Liver (tissue), 9 donors: ENCODE data around the gene LILRA5. TPM values are rescaled to one million over a fixed set of nuclear protein-coding genes. Genes with fewer than 3 reads are reported as not detected.

ENCODE experiments used
- DNase-seq: peaks from one replicate; pipeline ENCODE4 v3.0.0-alpha.2; 2017; ENCODE audit warnings: low spot score
- H3K27ac ChIP-seq, 2 donors: one replicate each; pipeline ENCODE4 v1.7.0; 2013; ENCODE audit warnings: inconsistent platforms in 2 of 2, low read length in 2 of 2, control low read depth in 1 of 2, low read depth in 1 of 2, mild to moderate bottlenecking in 1 of 2
- H3K27me3 ChIP-seq, 4 donors: one replicate each; pipeline versions ENCODE4 v1.6.1 to v1.7.0; 2013; ENCODE audit warnings: low read length in 3 of 4, inconsistent platforms in 1 of 4, mild to moderate bottlenecking in 1 of 4, moderate library complexity in 1 of 4; ENCODE audit not compliant: control insufficient read depth in 4 of 4, insufficient read depth in 4 of 4
- H3K36me3 ChIP-seq, 4 donors: one replicate each; pipeline versions ENCODE4 v1.6.1 to v1.7.0; 2013; ENCODE audit warnings: low read length in 3 of 4, mild to moderate bottlenecking in 3 of 4, low read depth in 1 of 4, moderate library complexity in 1 of 4; ENCODE audit not compliant: control insufficient read depth in 4 of 4, insufficient read depth in 3 of 4
- H3K4me1 ChIP-seq, 4 donors: one replicate each; pipeline versions ENCODE4 v1.6.1 to v1.7.0; 2013; ENCODE audit warnings: low read length in 3 of 4, mild to moderate bottlenecking in 3 of 4, moderate library complexity in 1 of 4; ENCODE audit not compliant: control insufficient read depth in 4 of 4, insufficient read depth in 4 of 4
- H3K4me3 ChIP-seq, 3 donors: one replicate each; pipeline versions ENCODE4 v1.6.1 to v1.7.0; 2013; ENCODE audit warnings: low read length in 3 of 3, control low read depth in 1 of 3, low read depth in 1 of 3, mild to moderate bottlenecking in 1 of 3
- H3K9ac ChIP-seq, 2 donors: one replicate each; pipeline ENCODE4 v1.7.0; 2013; ENCODE audit warnings: low read length in 2 of 2, mild to moderate bottlenecking in 2 of 2, moderate library complexity in 2 of 2, control low read depth in 1 of 2, low read depth in 1 of 2
- H3K9me3 ChIP-seq, 4 donors: one replicate each; pipeline versions ENCODE4 v1.6.1 to v1.7.0; 2013; ENCODE audit warnings: low read length in 3 of 4; ENCODE audit not compliant: control insufficient read depth in 4 of 4
- ATF3 ChIP-seq: IDR thresholded peaks from 2 replicates; pipeline ENCODE4 v1.6.1; 2016; ENCODE audit warnings: antibody characterized with exemption
- CTCF ChIP-seq: fragments of 150-350 bp; IDR thresholded peaks from 2 replicates; pipeline ENCODE4 v1.5.1; 2017; ENCODE audit warnings: improper control_type of control experiment, low read depth, low read length; ENCODE audit not compliant: missing input control
- EGR1 ChIP-seq, 2 donors: IDR thresholded peaks; 2 replicates each; pipeline ENCODE4 v1.6.1; 2016 to 2018; ENCODE audit warnings: antibody characterized with exemption in 2 of 2, low read depth in 2 of 2
- FOXA1 ChIP-seq: IDR thresholded peaks from 2 replicates; pipeline ENCODE4 v1.6.1; 2016; ENCODE audit warnings: antibody characterized with exemption
- FOXA2 ChIP-seq: IDR thresholded peaks from 2 replicates; pipeline ENCODE4 v1.6.1; 2016; ENCODE audit warnings: antibody characterized with exemption
- GABPA ChIP-seq, 2 donors: IDR thresholded peaks in 1 of 2; conservative IDR thresholded peaks in 1 of 2; 2 replicates each; pipeline ENCODE4 v1.6.1; 2016; ENCODE audit warnings: antibody characterized with exemption in 2 of 2, mild to moderate bottlenecking in 1 of 2, moderate library complexity in 1 of 2
- HNF4A ChIP-seq, 2 donors: conservative IDR thresholded peaks; 2 replicates each; pipeline ENCODE4 v1.6.1; 2016; ENCODE audit warnings: antibody characterized with exemption in 2 of 2, mild to moderate bottlenecking in 2 of 2
- HNF4G ChIP-seq: IDR thresholded peaks from 2 replicates; pipeline ENCODE4 v1.6.1; 2016; ENCODE audit warnings: antibody characterized with exemption
- JUND ChIP-seq, 2 donors: IDR thresholded peaks; 2 replicates each; pipeline ENCODE4 v1.6.1; 2016; ENCODE audit warnings: antibody characterized with exemption in 2 of 2
- MAX ChIP-seq: IDR thresholded peaks from 2 replicates; pipeline ENCODE4 v1.6.1; 2016; ENCODE audit warnings: antibody characterized with exemption
- NR2F2 ChIP-seq: IDR thresholded peaks from 2 replicates; pipeline ENCODE4 v1.6.1; 2016; ENCODE audit warnings: antibody characterized with exemption
- RAD21 ChIP-seq, 2 donors: IDR thresholded peaks; 2 replicates each; pipeline ENCODE4 v1.6.1; 2016; ENCODE audit warnings: antibody characterized with exemption in 2 of 2, mild to moderate bottlenecking in 2 of 2
- REST ChIP-seq: IDR thresholded peaks from 2 replicates; pipeline ENCODE4 v1.6.1; 2016; ENCODE audit warnings: antibody characterized with exemption, mild to moderate bottlenecking
- RXRA ChIP-seq, 2 donors: IDR thresholded peaks; 2 replicates each; pipeline ENCODE4 v1.6.1; 2017 to 2018; ENCODE audit warnings: antibody characterized with exemption in 2 of 2, mild to moderate bottlenecking in 1 of 2
- SP1 ChIP-seq: IDR thresholded peaks from 2 replicates; pipeline ENCODE4 v1.6.1; 2018; ENCODE audit warnings: antibody characterized with exemption, mild to moderate bottlenecking
- TAF1 ChIP-seq: conservative IDR thresholded peaks from 2 replicates; pipeline ENCODE4 v1.6.1; 2016; ENCODE audit warnings: antibody characterized with exemption, mild to moderate bottlenecking
- YY1 ChIP-seq: IDR thresholded peaks from 2 replicates; pipeline ENCODE4 v1.6.1; 2016; ENCODE audit warnings: antibody characterized with exemption, mild to moderate bottlenecking
- ZBTB33 ChIP-seq: IDR thresholded peaks from 2 replicates; pipeline ENCODE4 v1.6.1; 2016; ENCODE audit warnings: antibody characterized with exemption
- WGBS: extraction: QIAGEN DNeasy Blood & Tissue Kit; methylation state at CpG from one replicate; pipeline ENCODE4 v1.1.7; 2013; 5-methylcytosine and 5-hydroxymethylcytosine counted together
- polyA plus RNA-seq, 2 donors: library from polyadenylated mRNA; stranded (reverse) in 1 of 2; unstranded in 1 of 2; fragments of 200-250 nt in 1 of 2; fragments of >200 nt in 1 of 2; fragmentation: Nextera tagmentation in 1 of 2; extraction: Ambion mirVana in 1 of 2; gene quantifications; one replicate each; pipeline versions ENCODE4 v1.2.1 to v1.2.3, GENCODE V29; 2013 to 2015
- total RNA-seq, 2 donors: library from RNA; depleted of rRNA; stranded (reverse); fragments of >200 nt; gene quantifications; one replicate each; pipeline ENCODE4 v1.2.3, GENCODE V29; 2014
- donor health status: healthy.
- donor health status: healthy.
- donor health status: healthy.
- donor health status: healthy.
- donor health status: healthy.

The LILRA5 gene
- total and polyA plus RNA-seq, 4 donors, result 0.58 to 8.7 (median 4.6) TPM

- DNase-seq, result no peak
- Histone ChIP-seq H3K4me1 (no peaks in the 10 kb centered on the region), H3K36me3 (no peaks in the 10 kb centered on the region), H3K4me3 (no peak overlapping the region), H3K9me3 (peaks cover 0 to 2% (median 0%) of the 10 kb centered on the region in 4 donors), H3K9ac (no peak overlapping the region), H3K27me3 (peaks cover 0 to 3% (median 1%) of the 10 kb centered on the region in 4 donors), H3K27ac (no peak overlapping the region)
- 53% methylated on average over 5 of the region's 5 CpGs for WGBS
- TF ChIP-seq GABPA (IDR thresholded peaks at IDR 0.05 in 1 of 2, conservative IDR thresholded peaks at IDR 0.05 in 1 of 2), result no peak
- no peak for TF ChIP-seq RAD21 (IDR thresholded peaks at IDR 0.05)
- no peak for TF ChIP-seq MAX
- no peak for TF ChIP-seq RXRA (IDR thresholded peaks at IDR 0.05)
- TF ChIP-seq ATF3, result no peak
These were observed 1.5 kb downstream of the LILRA5 start for GRCh38 chr19:54311486-54311885.

GRCh38 chr19:54310543-54310942, 2.4 kb downstream of the LILRA5 start:
- peaks cover 0 to 2% (median under 1%) of the 10 kb centered on the region in 4 donors for H3K9me3 ChIP-seq
- TF ChIP-seq HNF4G, result no peak
- no peak for TF ChIP-seq JUND (IDR thresholded peaks at IDR 0.05)
- TF ChIP-seq CTCF, result no peak
- TF ChIP-seq ATF3, result no peak
- no peak for TF ChIP-seq TAF1
- no peak for TF ChIP-seq EGR1 (IDR thresholded peaks at IDR 0.05; ENCODE audit: low read depth in 2 of 2)
- no peak for TF ChIP-seq NR2F2
- TF ChIP-seq ZBTB33, result no peak
- no peak for TF ChIP-seq HNF4A (conservative IDR thresholded peaks at IDR 0.05)
- no peak for TF ChIP-seq SP1
- TF ChIP-seq REST, result no peak
- no peak for TF ChIP-seq GABPA (IDR thresholded peaks at IDR 0.05 in 1 of 2, conservative IDR thresholded peaks at IDR 0.05 in 1 of 2)
- no peak for TF ChIP-seq YY1
- TF ChIP-seq FOXA1, result no peak
- no peak for TF ChIP-seq FOXA2
- no peak for TF ChIP-seq RAD21 (IDR thresholded peaks at IDR 0.05)
- no peak for TF ChIP-seq MAX
- no peak for TF ChIP-seq RXRA (IDR thresholded peaks at IDR 0.05)
- no peak overlapping the region for H3K4me3 ChIP-seq
- no peaks in the 10 kb centered on the region for H3K4me1 ChIP-seq
- H3K9ac ChIP-seq, result no peak overlapping the region
- H3K27me3 ChIP-seq, result peaks cover 0 to 5% (median 0%) of the 10 kb centered on the region in 4 donors
- DNase-seq, result no peak
- H3K27ac ChIP-seq, result no peak overlapping the region
- 68% methylated on average over 5 of the region's 5 CpGs for WGBS
- no peaks in the 10 kb centered on the region for H3K36me3 ChIP-seq
